Measurements from ENCODE around the gene ITGAL. TPM values are rescaled to one million over a fixed set of nuclear protein-coding genes. Genes with fewer than 3 reads are reported as not detected.

ITGAL gene
- under 0.01 TPM in 1 of 2 replicates, not detected in the other for total RNA-seq (ENCODE audit: low replicate concordance)

GRCh38 chr16:30472328-30472942 lies at the start of gene ITGAL:
Gene ITGAL (plus strand): TSS chr16:30472742. CDS start chr16:30472838, 96 bp downstream.

GRCh38 chr16:30429678-30430427 lies 42.7 kb upstream of the ITGAL start, which contains the start of gene DCTPP1:
Gene DCTPP1 (minus strand): TSS chr16:30430030. CDS start chr16:30429980, 50 bp downstream.

GRCh38 chr16:30445408-30446202 lies 26.9 kb upstream of the ITGAL start, which contains the start of gene SEPHS2:
Gene SEPHS2 (minus strand): TSS chr16:30445874. CDS start chr16:30445727, 147 bp downstream.

GRCh38 chr16:30526137-30526822 lies 53.7 kb downstream of the ITGAL start, which contains the start of gene ZNF768:
Gene ZNF768 (minus strand): TSS chr16:30526566. CDS start chr16:30526413, 153 bp downstream.

GRCh38 chr16:30534368-30535105 lies 62.0 kb downstream of the ITGAL start, which contains the start of gene ZNF747:
Gene ZNF747 (minus strand): TSS chr16:30534858. CDS start chr16:30534679, 179 bp downstream.

GRCh38 chr16:30557957-30558788 lies 85.6 kb downstream of the ITGAL start, which contains the start of gene ZNF764:
Gene ZNF764 (minus strand): TSS chr16:30558374. CDS start chr16:30558182, 192 bp downstream.

GRCh38 chr16:30571445-30572322 lies 99.1 kb downstream of the ITGAL start, which contains the start of gene ZNF688:
Gene ZNF688 (minus strand): TSS chr16:30571714. CDS start chr16:30571629, 85 bp downstream.

Other genes starting within 250 kb of the ITGAL start
- gene NPIPB13, start 224.3 kb upstream of the ITGAL start, total RNA-seq (ENCODE audit: low replicate concordance): 0.68 and 1.5 TPM in 2 replicates
- 25.4 and 31.0 TPM in 2 replicates for gene CD2BP2, start 117.4 kb upstream of the ITGAL start, total RNA-seq (ENCODE audit: low replicate concordance)
- gene TBC1D10B, start 102.2 kb upstream of the ITGAL start, total RNA-seq (ENCODE audit: low replicate concordance): 16.8 and 18.7 TPM in 2 replicates
- gene MYL11, start 97.9 kb upstream of the ITGAL start, total RNA-seq (ENCODE audit: low replicate concordance): not detected in 2 replicates
- gene SEPTIN1, start 90.2 kb upstream of the ITGAL start, total RNA-seq (ENCODE audit: low replicate concordance): 0.12 and 0.15 TPM in 2 replicates
- 2.2 and 8.8 TPM in 2 replicates for gene ZNF48, start 77.3 kb upstream of the ITGAL start, total RNA-seq (ENCODE audit: low replicate concordance)
- gene ZNF771, start 65.1 kb upstream of the ITGAL start, total RNA-seq (ENCODE audit: low replicate concordance): 8.3 and 9.2 TPM in 2 replicates
- gene DCTPP1, start 42.7 kb upstream of the ITGAL start, total RNA-seq (ENCODE audit: low replicate concordance): 4.8 and 15.9 TPM in 2 replicates
- 12.4 and 19.2 TPM in 2 replicates for gene SEPHS2, start 26.9 kb upstream of the ITGAL start, total RNA-seq (ENCODE audit: low replicate concordance)
- 10.3 and 12.0 TPM in 2 replicates for gene ZNF768, start 53.8 kb downstream of the ITGAL start, total RNA-seq (ENCODE audit: low replicate concordance)
- 2.2 and 6.6 TPM in 2 replicates for gene ZNF747, start 62.1 kb downstream of the ITGAL start, total RNA-seq (ENCODE audit: low replicate concordance)
- gene ZNF764, start 85.6 kb downstream of the ITGAL start, total RNA-seq (ENCODE audit: low replicate concordance): 0.70 and 3.5 TPM in 2 replicates
- 3.2 and 9.0 TPM in 2 replicates for gene ZNF688, start 99.0 kb downstream of the ITGAL start, total RNA-seq (ENCODE audit: low replicate concordance)
- 6.3 and 6.8 TPM in 2 replicates for gene ZNF785, start 113.0 kb downstream of the ITGAL start, total RNA-seq (ENCODE audit: low replicate concordance)
- gene ZNF689, start 137.6 kb downstream of the ITGAL start, total RNA-seq (ENCODE audit: low replicate concordance): 1.9 and 3.3 TPM in 2 replicates
- 3.1 and 4.9 TPM in 2 replicates for gene PRR14, start 178.2 kb downstream of the ITGAL start, total RNA-seq (ENCODE audit: low replicate concordance)
- gene FBRS, start 185.7 kb downstream of the ITGAL start, total RNA-seq (ENCODE audit: low replicate concordance): 6.6 and 9.8 TPM in 2 replicates
- gene SRCAP, start 226.4 kb downstream of the ITGAL start, total RNA-seq (ENCODE audit: low replicate concordance): 12.3 and 15.9 TPM in 2 replicates

Measured in smooth muscle cell of the coronary artery (primary cell).